SHP77 treated with DMSO at 0.1 percent for 48 hours (cell line): ENCODE data around the gene CD1C.
"Not testable (repeated sequence)": the region's sequence is repeated elsewhere in the genome, so short reads cannot be mapped to it uniquely, and the experiment has no call there.

Experiments
- DNase-seq: peaks from one replicate; lab custom pipeline; 2025; lab: John Stamatoyannopoulos, UW

CD1C gene

GRCh38 chr1:158289811-158290210, at the start of gene CD1C:
TSS of gene CD1C (plus strand) at chr1:158289923. CDS start at chr1:158290065, 142 bp downstream.
- DNase-seq, result no peak

GRCh38 chr1:158246650-158247049, 43.1 kb upstream of the CD1C start:
- DNase-seq, result no peak

- DNase-seq, result no peak
Observed at GRCh38 chr1:158248118-158248517, 41.6 kb upstream of the CD1C start.

GRCh38 chr1:158248771-158249170, 41.0 kb upstream of the CD1C start:
- no peak for DNase-seq

DNA sequence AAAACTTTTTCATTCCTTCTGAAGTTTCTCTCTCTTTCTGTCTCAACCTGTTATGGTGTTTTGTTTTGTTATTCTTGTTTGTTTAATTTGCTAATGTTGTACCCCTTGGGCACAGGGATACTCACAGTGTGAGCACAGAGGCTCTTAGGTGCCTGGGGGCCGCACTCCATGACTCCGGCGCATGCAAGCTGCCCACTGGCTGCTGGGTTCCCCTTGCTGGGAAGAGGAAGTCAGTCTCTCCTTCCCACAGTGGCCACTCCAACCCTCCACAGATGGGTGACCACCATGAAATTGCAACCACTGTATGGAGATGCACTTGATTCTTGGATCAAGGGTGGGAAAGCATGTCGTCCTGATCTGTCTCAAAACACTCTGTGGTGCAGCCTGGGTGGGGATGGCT, 40.1 kb upstream of the CD1C start:
- DNase-seq, result no peak

GRCh38 chr1:158251163-158251562, 38.6 kb upstream of the CD1C start:
- DNase-seq, result no peak

DNA sequence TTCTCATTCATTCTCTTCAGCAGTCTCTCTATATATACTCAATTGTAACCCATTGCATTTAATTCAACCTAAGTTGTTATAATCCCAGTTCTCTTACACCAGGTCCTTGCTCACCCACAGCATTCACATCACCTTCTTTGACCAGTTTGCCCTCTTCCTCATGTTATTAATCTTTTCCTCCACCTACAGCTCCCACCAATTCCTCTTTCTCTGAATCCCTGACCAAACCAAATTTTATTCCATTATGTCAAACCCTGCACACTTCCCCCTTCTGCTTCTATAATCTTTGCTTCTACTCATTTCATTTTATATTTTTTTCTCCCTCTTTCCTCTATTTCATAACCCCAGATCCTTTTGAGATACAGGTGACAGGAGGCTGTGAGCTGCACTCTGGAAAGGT, 34.1 kb upstream of the CD1C start:
- DNase-seq, result no peak

DNA sequence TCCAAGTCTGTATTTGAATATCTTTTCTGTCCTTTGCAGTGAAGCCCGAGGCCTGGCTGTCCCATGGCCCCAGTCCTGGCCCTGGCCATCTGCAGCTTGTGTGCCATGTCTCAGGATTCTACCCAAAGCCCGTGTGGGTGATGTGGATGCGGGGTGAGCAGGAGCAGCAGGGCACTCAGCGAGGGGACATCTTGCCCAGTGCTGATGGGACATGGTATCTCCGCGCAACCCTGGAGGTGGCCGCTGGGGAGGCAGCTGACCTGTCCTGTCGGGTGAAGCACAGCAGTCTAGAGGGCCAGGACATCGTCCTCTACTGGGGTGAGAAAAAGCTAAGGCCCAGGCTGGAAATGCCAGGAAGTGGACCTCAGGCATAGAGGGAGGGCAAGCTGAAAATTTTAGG, 33.0 kb upstream of the CD1C start:
- DNase-seq, result not testable (repeated sequence)

GRCh38 chr1:158257888-158258287, 31.8 kb upstream of the CD1C start:
- no peak for DNase-seq

DNA sequence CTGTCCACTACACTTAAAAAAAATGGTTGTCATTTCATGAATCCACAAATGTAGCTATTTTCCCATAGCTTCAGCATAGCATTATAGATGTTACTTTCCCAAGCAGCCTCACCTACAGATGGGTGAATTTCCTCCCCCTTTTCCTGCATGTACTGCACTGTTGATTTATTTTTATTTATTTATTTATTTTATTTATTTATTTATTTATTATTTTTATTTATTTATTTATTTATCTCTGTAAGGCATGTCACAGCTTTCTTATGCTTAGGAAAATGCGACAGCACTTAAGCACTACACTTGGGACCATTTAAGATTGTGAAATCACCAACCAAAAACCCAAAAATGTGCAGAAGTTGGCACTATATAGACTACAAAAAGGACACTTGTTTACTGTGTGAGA, 30.6 kb upstream of the CD1C start:
- DNase-seq, result no peak

DNA sequence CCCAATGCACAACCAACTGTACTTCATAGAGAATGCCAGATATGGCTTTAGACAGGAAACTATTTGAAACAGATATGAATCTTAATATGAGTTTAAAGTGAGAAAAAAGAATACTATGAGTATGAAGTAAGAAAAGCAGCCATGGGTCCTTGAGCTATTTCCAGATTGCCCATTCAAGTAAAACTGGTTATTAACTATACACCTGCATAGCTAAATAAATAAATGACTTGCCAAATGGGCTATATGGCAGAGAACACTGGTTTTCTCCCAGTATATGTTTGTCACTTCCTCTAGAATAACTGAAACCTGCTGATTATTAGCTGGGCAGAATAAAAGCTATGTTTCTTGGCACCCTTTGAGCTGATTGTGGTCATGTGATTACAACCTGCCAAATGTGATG, 17.0 kb upstream of the CD1C start:
- no peak for DNase-seq

DNA sequence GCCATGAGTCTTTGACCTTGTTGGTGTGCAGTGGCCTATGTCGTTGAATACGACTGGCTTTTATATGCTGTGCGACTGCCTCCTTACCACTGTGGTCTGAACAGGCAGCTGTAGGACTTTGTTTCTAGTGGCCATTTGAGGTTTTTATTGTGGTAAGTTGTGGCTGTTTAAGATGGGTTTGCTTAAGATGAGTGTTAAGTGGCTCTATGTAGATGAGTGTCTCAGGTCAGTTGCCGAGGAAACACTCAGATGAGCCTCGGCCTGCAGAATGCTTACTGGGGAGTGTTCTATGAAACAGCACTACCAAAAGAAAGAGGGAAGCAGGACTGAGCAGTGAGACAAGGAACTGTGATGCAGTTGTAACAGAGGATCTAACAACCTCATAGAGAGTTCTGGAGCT, 14.9 kb upstream of the CD1C start:
- no peak for DNase-seq

DNA sequence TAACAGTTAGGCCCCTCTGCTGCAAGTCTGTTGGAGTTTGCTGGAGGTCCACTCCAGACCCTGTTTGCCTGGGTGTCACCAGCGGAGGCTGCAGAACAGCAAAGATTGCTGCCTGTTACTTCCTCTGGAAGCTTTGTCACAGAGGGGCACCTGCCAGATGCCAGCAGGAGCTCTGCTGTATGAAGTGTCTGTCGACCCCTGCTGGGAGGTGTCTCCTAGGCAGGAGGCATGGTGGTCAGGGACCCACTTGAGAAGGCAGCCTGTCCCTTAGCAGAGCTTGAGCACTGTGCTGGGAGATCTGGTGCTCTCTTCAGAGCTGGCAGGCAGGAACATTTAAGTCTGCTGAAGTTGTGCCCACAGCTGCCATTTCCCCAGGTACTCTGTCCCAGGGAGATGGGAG, 7.3 kb upstream of the CD1C start:
- DNase-seq, result not testable (repeated sequence)

DNA sequence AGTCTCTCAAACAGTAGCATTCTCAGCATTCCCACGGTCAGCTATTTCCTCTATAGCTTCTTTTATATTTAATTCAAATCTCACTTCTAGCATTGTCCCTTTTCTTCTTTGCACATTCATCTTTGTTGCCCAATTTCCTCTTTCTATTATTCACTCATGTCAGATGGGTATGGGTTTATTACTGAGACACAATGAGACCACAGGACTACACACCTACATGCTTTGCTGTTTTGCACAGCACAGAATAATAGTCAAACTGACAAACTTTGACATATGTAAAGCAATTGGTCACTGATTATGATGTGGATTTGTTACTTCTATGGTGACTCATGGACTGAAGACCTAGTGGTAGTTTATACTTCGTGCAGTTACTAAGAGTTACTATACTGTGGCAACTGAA, 5.8 kb upstream of the CD1C start:
- DNase-seq, result no peak

DNA sequence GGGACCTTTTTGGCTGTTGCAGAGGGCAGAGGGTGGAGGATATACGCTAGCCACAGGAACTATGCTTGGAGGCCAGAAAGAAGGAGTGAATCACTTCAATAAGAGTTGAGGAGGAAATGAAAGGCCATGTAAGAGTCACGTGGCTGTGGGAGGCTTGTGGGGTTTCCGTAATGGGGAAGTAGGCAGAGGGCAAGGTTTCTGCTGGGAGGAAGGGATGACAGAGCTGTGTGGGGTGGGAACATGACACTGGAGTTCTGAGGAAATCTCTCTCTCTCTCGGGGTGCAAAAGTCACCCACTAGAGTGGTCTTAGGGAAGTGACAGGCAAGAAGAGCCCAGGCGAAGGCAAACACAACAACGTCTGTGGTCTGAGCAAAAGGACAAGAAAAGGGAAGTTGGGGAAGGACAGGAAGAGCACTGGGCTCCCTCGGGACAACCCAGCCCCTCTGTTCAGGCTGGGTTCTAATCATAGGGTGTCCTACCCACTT, 3.9 kb upstream of the CD1C start:
- DNase-seq, result no peak

DNA sequence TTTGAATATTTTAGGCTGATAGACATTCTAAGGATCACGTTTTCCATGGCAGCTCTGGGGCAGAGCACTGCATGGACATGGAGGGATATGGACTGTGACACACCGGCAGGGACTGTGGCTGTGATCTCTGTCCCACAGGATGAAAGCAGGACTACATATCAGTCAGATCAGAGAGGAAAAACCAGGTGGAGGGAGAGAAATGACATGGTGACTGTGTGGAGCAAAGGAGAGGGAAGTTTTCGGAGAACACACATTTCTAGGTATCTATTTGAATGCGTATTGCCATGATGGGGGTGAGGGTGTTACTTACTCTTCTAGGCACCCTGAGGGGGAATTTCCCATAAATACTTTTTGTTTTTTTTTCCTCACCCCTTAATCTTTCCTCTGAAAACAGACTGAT, 3.2 kb upstream of the CD1C start:
- no peak for DNase-seq

GRCh38 chr1:158286941-158287346, 2.8 kb upstream of the CD1C start:
- no peak for DNase-seq

GRCh38 chr1:158290321-158290844, 660 bp downstream of the CD1C start:
- no peak for DNase-seq

- DNase-seq, result no peak
Observed at GRCh38 chr1:158295791-158296190, 6.1 kb downstream of the CD1C start.

DNA sequence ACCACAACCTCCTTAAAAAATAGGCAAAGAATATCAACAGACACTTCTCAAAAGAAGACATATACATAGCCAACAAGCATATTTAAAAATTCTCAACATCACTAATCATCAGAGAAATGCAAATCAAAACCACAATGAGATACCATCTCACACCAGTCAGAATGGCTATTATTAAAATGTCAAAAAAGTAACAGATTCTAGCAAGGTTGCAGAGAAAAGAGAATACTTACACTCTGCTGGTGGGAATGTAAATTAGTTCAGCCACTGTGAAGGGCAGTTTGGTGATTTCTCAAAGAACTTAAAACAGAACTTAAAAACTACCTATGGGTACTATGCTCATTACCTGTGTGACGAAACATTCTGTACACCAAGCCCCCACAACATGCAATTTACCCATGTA, 20.9 kb downstream of the CD1C start:
- no peak for DNase-seq

DNA sequence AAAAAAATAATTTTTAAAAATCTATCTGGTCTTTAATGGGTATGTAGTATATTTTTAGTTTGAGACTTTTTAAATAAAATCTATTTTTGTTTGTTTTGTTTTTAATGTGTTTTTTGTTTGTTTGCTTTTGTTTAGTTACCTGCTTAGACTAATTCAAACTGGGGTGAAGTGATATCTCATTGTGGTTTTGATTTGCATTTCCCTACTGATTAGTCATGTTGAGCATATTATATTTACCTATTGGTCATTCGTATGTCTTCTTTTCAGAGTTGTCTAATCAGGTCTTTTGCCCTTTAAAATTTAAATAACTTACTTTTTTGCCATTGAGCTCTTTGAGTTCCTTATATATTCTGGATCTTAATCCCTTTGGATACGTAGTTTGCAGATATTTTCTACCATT, 21.3 kb downstream of the CD1C start:
- DNase-seq, result no peak

- DNase-seq, result no peak
Observed at GRCh38 chr1:158323866-158324265, 34.1 kb downstream of the CD1C start.

GRCh38 chr1:158324395-158324794, 34.7 kb downstream of the CD1C start:
- no peak for DNase-seq

- DNase-seq, result no peak
Observed at GRCh38 chr1:158327481-158327880, 37.8 kb downstream of the CD1C start.

DNA sequence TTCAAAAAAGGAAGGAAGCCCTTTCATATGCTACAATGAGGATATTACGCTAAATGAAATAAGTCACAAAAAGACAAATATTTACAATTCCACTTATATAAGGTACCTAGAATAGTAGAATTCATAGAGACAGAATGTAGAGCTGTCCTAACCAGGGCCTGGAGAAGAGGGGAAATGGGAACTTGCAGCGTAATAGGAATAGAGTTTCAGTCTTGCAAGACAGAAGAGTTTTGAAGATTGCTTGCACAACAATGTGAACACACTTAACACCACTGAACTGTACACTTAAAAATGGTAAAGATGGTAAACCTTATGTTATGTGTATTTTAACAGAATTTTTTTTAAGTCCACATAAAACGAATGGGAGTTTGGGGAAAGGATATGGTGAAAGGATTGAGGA, 38.7 kb downstream of the CD1C start:
- no peak for DNase-seq
